K562 (cell line): ENCODE measurements around the gene FAM174C. TPM values are rescaled to one million over a fixed set of nuclear protein-coding genes. Genes with fewer than 3 reads are reported as not detected.
A peak's percentile ranks its signal among the peaks of the same experiment; 100 is the strongest.

ENCODE experiments used
- ADNP ChIP-seq: fragments of 200-800 bp; sonication (Bioruptor generic); IDR thresholded peaks from 2 replicates; pipeline ENCODE4 v1.6.1; 2016; ENCODE audit warnings: missing genetic modification characterization, missing compliant biosample characterization
- EHMT2 ChIP-seq: fragments of 450-650 bp; IDR thresholded peaks from 2 replicates; pipeline ENCODE4 v1.6.1; 2018; ENCODE audit warnings: antibody characterized with exemption
- MAFK ChIP-seq: IDR thresholded peaks from 2 replicates; pipeline ENCODE4 v1.6.1; 2011; ENCODE audit warnings: low read length, improper control_type of control experiment
- NFATC3 ChIP-seq: fragments of 450-650 bp; IDR thresholded peaks from 2 replicates; pipeline ENCODE4 v1.6.1; 2017; ENCODE audit warnings: mild to moderate bottlenecking
- NR2C1 ChIP-seq, 2 experiments: fragments of 450-650 bp; IDR thresholded peaks; 2 replicates each; pipeline ENCODE4 v1.6.1; 2017; ENCODE audit warnings: mild to moderate bottlenecking in 2 of 2, antibody characterized with exemption in 1 of 2, inconsistent platforms in 1 of 2, missing compliant biosample characterization in 1 of 2, missing genetic modification characterization in 1 of 2
- RB1 ChIP-seq: fragments of 450-650 bp; IDR thresholded peaks from 2 replicates; pipeline ENCODE4 v1.6.1; 2017; ENCODE audit warnings: low read depth, mild to moderate bottlenecking
- REST ChIP-seq, 2 experiments: fragments of 450-650 bp; formaldehyde crosslinking in 1 of 2; IDR thresholded peaks; 2 replicates each; pipeline versions ENCODE4 v1.4.0 to v1.6.1; 2014 to 2020; ENCODE audit warnings: mild to moderate bottlenecking in 2 of 2, borderline replicate concordance in 1 of 2, low read depth in 1 of 2
- RFX7 ChIP-seq: fragments of 250-450 bp; sonication (Bioruptor Pico); IDR thresholded peaks from 2 replicates; pipeline ENCODE4 v1.5.1; 2021; ENCODE audit warnings: mild to moderate bottlenecking
- SMAD3 ChIP-seq: fragments of 450-650 bp; formaldehyde crosslinking; conservative IDR thresholded peaks from 2 replicates; pipeline ENCODE4 v1.4.0; 2020; ENCODE audit warnings: mild to moderate bottlenecking
- XRCC5 ChIP-seq: fragments of 200-400 bp; formaldehyde crosslinking; IDR thresholded peaks from 2 replicates; pipeline ENCODE4 v1.6.1; 2017; ENCODE audit warnings: low read depth, mild to moderate bottlenecking, low read length
- ZBTB11 ChIP-seq, 3 experiments: fragments of 200-800 bp in 1 of 3; fragments of 250-450 bp in 1 of 3; fragments of 450-650 bp in 1 of 3; sonication (Bioruptor Pico) in 1 of 3; sonication (Bioruptor generic) in 1 of 3; formaldehyde crosslinking in 1 of 3; IDR thresholded peaks; 2 replicates each; pipeline versions ENCODE4 v1.6.1 to v1.8.0; 2016 to 2022; ENCODE audit warnings: mild to moderate bottlenecking in 2 of 3, missing genetic modification characterization in 2 of 3, missing compliant biosample characterization in 1 of 3, moderate library complexity in 1 of 3
- ZNF586 ChIP-seq: fragments of 450-650 bp; formaldehyde crosslinking; conservative IDR thresholded peaks from 2 replicates; pipeline ENCODE4 v1.4.0; 2020; ENCODE audit warnings: mild to moderate bottlenecking, moderate library complexity
- ZNF740 ChIP-seq, 3 experiments: fragments of 200-800 bp in 1 of 3; sonication (Bioruptor generic) in 1 of 3; sonication (generic) in 1 of 3; formaldehyde crosslinking in 1 of 3; IDR thresholded peaks; 2 replicates each; pipeline versions ENCODE4 v1.6.1 to v1.8.0; 2016 to 2022; ENCODE audit warnings: mild to moderate bottlenecking in 2 of 3, missing compliant biosample characterization in 2 of 3, missing genetic modification characterization in 2 of 3, missing genetic modification reagents in 1 of 3
- polyA plus RNA-seq, 8 experiments: library from polyadenylated mRNA; depleted of rRNA in 4 of 8; stranded (reverse) in 5 of 8; unstranded in 3 of 8; fragments of >200 nt; fragmentation: Nextera tagmentation in 2 of 8; fragmentation: Illumina TruSeq in 1 of 8; extraction: Ambion mirVana in 2 of 8; extraction: Trizol in 1 of 8; gene quantifications; 2 replicates each; pipeline versions ENCODE4 v1.2.1 to v1.2.3, GENCODE V29; 2011 to 2014; ENCODE audit warnings: inconsistent platforms in 1 of 8, missing spikeins in 1 of 8
- total RNA-seq, 7 experiments: library from RNA; depleted of rRNA in 6 of 7; stranded (reverse); fragments of >200 nt in 6 of 7; fragmentation: Illumina TruSeq in 2 of 7; extraction: Trizol in 2 of 7; gene quantifications; 2 replicates each; pipeline versions ENCODE4 v1.2.1 to v1.2.3, GENCODE V29; 2011 to 2021; ENCODE audit warnings: low replicate concordance in 1 of 7

The FAM174C gene
- total and polyA plus RNA-seq, 9 of the 15 experiments (the other 6 are each of a cell fraction or from before 2014, with no cell fraction given): 0.66 to 89.6 (median 20.3) TPM

GRCh38 chr19:1237754-1238368 is 37.5 kb upstream of the FAM174C start, which contains the start of gene CBARP (continued):
- TF ChIP-seq RFX7 (CRISPR knock-in tag) (no peak), ZNF740 (CRISPR knock-in tag; IDR thresholded peaks at IDR 0.05) (no peak), ZNF740 (tag; IDR thresholded peaks at IDR 0.05) (no peak), REST (IDR thresholded peaks at IDR 0.05; ENCODE audit: borderline replicate concordance) (no peak), REST (CRISPR knock-in tag; IDR thresholded peaks at IDR 0.05; ENCODE audit: low read depth) (no peak), ADNP (tag) (no peak), XRCC5 (no peak), ZNF586 (CRISPR knock-in tag) (no peak), ZBTB11 (CRISPR knock-in tag; IDR thresholded peaks at IDR 0.05) (no peak), MAFK (no peak), NFATC3 (no peak), RB1 (peak; percentile 74), SMAD3 (CRISPR knock-in tag) (no peak), NR2C1 (IDR thresholded peaks at IDR 0.05) (no peak), NR2C1 (tag; IDR thresholded peaks at IDR 0.05) (no peak), EHMT2 (no peak)
